CD4-positive, alpha-beta T cell treated with Interleukin-17A for 4 hours (primary cell): ENCODE measurements around the gene CHD9.
"Not testable (repeated sequence)": the region's sequence is repeated elsewhere in the genome, so short reads cannot be mapped to it uniquely, and the experiment has no call there.

Experiments
- DNase-seq: peaks from one replicate; pipeline ENCODE4 v3.0.0-alpha.2; 2020; ENCODE audit warnings: mixed read lengths

Gene CHD9

GRCh38 chr16:53209877-53210276 lies 155.1 kb downstream of the CHD9 start:
- DNase-seq: no peak

- DNase-seq: no peak
These were observed 156.5 kb downstream of the CHD9 start for GRCh38 chr16:53211253-53211652.

DNA sequence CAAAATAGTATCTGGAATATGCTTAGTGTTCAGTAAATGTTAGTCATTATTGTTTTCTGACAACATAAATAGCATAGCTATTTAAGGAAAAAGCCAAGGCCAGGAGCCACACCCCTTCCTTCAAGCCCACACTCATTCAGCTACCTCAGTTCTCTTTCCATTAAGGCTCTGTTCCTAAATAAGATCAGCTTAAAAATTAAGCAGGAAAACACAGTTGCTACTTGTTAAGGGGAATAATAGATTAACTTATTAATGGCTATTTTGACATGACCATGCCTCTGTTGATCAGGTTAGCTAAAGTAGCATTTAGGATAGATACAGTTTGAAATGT lies 158.1 kb downstream of the CHD9 start:
- DNase-seq: no peak

DNA sequence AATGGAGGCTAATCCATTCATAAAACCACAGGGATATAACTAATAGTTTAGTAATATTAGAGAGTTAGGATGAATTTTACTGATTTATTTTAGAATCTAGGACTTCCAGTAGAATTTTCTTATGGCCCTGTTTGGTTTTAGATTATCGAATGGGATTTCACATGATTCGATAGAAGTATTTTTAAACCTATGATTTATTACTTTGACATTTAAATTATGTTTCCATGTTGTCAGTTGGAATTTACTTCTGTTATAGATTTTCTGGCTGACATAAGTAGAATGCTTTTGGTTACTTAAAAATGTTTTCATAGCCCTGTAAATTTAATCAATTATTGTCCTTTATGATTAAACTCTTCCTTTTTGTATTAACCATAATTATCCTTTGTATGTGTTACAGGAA lies 158.8 kb downstream of the CHD9 start:
- no peak for DNase-seq

DNA sequence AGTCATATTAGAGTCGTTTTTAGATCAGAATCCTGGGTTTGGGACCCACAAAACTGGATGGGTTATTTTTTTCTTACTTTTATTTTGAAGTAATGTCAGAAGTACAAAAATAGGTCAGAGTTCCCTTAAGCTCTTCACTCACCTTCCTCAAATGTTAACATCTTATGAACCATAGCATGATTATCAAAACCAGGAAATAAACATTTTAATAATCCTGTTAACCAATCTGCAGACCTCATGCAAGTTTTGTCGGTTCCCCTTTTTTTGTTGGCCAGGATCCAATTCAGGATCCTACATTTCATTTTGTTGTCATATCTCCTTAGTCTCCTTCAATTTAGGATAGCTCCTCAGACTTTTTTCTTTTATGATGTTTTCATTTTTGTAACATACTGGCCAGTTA lies 162.0 kb downstream of the CHD9 start:
- no peak for DNase-seq

DNA sequence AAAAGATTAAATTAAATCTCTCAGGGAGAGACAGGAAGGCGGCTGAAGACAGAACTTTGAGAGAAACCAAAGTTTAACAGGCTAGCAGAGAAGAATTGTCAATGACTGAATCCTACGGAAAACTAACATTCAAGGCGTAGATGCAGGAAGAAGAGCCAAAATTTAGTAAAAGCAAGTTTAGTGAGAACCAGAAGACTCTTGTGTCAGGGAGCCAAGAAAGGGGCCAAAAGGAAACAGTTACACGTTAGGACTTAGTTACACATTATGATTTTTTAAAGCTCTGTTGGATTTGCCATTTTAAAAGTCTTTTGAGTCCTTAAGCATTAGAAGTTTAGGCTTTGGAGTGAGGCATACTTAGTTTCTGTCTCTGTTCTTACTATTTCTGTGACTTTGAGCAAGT lies 164.6 kb downstream of the CHD9 start:
- no peak for DNase-seq

DNA sequence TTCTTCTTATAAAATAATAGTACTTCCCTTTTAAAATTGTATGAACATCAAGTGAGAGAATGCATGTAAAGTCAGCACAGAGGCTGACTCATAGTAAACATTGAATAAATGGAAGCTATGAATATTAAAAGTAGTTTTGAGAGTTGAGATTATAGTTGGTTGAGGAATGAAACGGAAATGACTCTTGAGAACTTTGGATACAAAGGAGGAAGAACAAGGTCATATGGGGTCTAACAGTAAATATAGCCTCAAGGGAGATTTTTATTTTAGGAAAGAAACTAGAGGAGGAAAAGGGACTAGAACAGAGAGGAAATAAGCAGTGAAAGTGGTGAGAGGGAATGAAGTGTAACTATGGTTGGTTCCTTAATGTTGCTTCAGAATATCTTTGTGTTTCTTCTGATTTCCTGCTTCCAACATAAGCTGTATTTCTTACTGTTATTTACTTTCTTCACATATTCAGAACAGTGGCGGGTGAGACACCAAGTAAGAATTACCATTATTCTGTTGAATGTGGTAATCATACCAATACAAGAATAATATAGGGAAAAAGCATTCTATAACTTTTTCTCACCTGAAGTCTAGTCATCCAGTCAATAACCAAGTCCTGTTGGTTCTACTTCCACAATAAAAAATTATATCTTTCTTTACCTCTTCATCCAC lies 165.1 kb downstream of the CHD9 start:
- DNase-seq: no peak

GRCh38 chr16:53220585-53220984 lies 165.8 kb downstream of the CHD9 start:
- DNase-seq: peak; percentile 5

DNA sequence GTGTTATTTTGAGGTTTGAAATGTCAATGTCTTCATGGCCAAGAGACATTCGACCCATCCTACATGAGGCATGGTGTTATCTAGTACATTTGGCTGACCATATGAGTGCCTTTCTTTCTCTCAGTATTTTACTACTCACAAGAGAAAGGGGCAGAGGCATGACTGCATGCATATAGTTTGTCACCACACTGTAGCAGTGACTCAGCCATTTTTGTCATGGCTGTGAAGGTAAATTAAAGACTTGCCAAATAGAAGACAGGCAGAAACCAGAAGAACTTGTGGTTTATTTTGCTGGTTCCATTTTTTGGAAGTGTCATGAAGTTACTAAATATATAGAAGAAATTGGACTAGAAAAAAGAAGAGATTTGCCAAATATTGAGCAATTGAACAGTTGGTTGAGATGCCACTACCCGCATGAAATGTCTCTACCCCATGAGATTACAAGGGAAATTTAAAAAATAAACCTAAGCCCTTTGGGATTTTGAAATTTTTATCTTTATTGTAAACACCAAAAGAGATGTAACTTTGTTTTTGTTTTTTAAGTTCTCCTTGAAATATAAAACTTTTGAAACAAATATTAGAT lies 170.3 kb downstream of the CHD9 start:
- no peak for DNase-seq

DNA sequence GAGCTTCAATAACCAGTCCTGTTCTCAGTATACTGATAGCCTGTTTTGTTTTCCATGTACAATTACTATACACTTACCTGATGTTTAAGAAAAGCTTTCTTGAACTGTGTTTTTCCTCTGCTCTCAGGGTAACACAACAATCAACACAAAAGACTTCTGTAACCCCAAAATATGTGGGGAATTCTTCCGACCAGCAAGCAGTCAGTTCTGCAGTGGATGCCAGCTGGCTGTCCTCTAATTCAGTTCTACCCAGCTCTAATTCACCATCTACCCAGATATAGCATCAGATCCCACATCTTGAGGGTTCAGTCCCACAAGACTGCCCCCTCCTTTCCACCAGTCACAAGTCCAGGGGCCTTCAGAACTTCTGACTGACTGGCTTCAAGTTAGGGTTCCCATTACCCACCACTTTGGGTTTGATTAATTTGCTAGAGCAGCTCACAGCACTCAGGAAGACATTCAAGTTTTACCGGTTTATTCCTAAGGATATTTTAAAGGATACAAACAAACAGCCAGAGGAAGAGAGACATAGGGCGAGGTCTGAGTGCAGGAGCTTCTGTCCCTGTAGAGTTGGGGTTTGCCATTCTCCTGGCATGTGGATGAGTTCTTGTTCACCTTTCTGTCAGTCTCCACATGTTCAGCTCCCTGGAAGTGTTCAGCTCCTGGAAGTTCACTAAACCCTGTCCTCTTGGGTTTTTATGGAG lies 178.2 kb downstream of the CHD9 start:
- DNase-seq: no peak

- DNase-seq: no peak
These were observed 180.0 kb downstream of the CHD9 start for GRCh38 chr16:53234836-53235235.

- no peak for DNase-seq
These were observed 181.1 kb downstream of the CHD9 start for GRCh38 chr16:53235851-53236250.

- DNase-seq: no peak
These were observed 194.5 kb downstream of the CHD9 start for GRCh38 chr16:53249331-53249730.

DNA sequence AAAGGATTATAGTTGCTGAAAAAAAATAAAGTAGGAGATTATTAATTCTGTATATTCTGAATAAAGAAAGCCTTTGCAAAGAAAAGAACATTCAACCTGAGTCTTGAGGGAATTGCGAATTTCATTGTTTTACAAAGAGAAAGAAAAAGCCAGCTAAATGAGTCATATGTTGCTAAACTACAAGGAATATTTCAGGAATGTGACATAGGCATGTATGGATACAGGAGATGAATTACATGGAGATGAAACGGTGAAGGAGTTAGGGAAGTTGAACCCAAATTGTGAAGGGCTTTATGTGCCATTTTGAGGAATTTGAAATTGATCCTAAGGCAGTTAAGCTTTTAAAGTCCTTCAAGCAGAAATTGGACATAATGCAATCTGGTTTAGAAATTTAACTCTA lies 202.2 kb downstream of the CHD9 start:
- DNase-seq: no peak

DNA sequence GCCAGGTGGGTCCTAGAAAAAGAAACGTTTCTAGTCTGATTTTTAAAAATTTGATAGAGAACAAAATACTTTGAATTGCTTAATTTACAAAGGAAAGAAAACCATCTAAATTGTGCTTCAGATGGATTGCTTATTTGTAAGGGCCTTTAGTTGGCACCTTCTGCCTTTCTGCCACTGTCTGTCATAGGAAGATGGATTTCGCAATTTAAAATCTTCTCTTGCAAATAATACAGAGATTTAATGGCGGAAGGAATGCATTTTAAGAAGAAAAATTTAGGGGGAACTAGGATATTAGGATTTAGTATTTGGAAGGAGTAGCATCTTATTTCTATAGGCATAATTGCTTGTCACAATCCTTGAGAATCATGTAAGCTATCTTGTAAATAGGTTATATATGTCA lies 204.0 kb downstream of the CHD9 start:
- DNase-seq: no peak

GRCh38 chr16:53261276-53261675 lies 206.5 kb downstream of the CHD9 start:
- no peak for DNase-seq

GRCh38 chr16:53262645-53263044 lies 207.9 kb downstream of the CHD9 start:
- DNase-seq: no peak

DNA sequence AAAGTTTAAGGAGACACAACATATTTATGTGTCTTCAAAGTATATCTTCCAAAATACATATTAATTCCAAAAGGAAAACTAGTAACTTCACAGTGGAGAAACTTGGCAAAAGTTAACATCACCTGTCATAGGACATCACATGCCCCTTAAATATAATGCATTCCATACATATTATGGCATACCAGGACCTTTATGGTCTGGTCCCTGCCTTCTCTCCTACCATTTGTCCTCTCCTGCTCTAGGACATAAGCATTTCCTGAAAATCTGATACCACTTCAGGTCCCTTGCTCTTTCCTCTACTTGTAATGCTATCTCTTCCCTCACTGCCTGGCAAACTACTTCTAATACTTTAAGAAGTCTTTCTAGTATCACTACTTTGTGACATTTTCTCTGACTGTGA lies 211.4 kb downstream of the CHD9 start:
- DNase-seq: no peak

DNA sequence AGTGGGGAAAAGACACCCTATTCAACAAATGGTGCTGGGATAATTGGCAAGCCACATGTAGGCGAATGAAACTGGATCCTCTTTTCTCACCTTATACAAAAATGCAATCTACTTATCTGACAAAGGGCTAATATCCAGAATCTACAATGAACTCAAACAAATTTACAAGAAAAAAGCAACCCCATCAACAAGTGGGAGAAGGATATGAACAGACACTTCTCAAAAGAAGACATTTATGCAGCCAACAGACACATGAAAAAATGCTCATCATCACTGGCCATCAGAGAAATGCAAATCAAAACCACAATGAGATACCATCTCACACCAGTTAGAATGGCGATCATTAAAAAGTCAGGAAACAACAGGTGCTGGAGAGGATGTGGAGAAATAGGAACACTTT lies 223.7 kb downstream of the CHD9 start:
- not testable (repeated sequence) for DNase-seq

- DNase-seq: no peak
These were observed 226.5 kb downstream of the CHD9 start for GRCh38 chr16:53281280-53281679.

- DNase-seq: no peak
These were observed 227.1 kb downstream of the CHD9 start for GRCh38 chr16:53281859-53282258.

GRCh38 chr16:53282328-53282727 lies 227.5 kb downstream of the CHD9 start:
- DNase-seq: no peak

GRCh38 chr16:53282975-53283946 lies 228.5 kb downstream of the CHD9 start:
- no peak for DNase-seq
